Measurements from ENCODE around the gene CES2. TPM values are rescaled to one million over a fixed set of nuclear protein-coding genes. Genes with fewer than 3 reads are reported as not detected.
A peak's percentile ranks its signal among the peaks of the same experiment; 100 is the strongest.
"Not testable (repeated sequence)": the region's sequence is repeated elsewhere in the genome, so short reads cannot be mapped to it uniquely, and the experiment has no call there.

Gene CES2
- total RNA-seq, 1 donor: 42.3 TPM

GRCh38 chr16:66931665-66932064, 3.7 kb upstream of the CES2 start:
- TF ChIP-seq CTCF (IDR thresholded peaks at IDR 0.05; ENCODE audit: extremely low read depth, low read depth, low read length): no peak
- Histone ChIP-seq H3K27me3 (ENCODE audit: insufficient read depth, low read length) (no peaks in the 10 kb centered on the region), H3K27ac (ENCODE audit: low read depth, low read length) (no peak overlapping the region)

GRCh38 chr16:66932076-66932475, 3.2 kb upstream of the CES2 start:
- H3K9me3 ChIP-seq (ENCODE audit: low read depth, low read length): no peaks in the 10 kb centered on the region
- H3K27ac ChIP-seq (ENCODE audit: low read depth, low read length): no peak overlapping the region
- peaks cover 5% of the 10 kb centered on the region for H3K36me3 ChIP-seq (ENCODE audit: insufficient read depth, low read length)
- peak; percentile 31 for DNase-seq (ENCODE audit: insufficient read length, low spot score, missing footprints)
- no peaks in the 10 kb centered on the region for H3K27me3 ChIP-seq (ENCODE audit: insufficient read depth, low read length)
- no peak overlapping the region for H2AFZ ChIP-seq (ENCODE audit: low read length)
- no peak overlapping the region for H3K4me2 ChIP-seq (ENCODE audit: insufficient read depth, low read length)
- peaks cover 43% of the 10 kb centered on the region for H3K79me2 ChIP-seq (ENCODE audit: insufficient read depth, low read length)
- no peak overlapping the region for H3K4me3 ChIP-seq (ENCODE audit: insufficient read depth, low read length)
- no peak for TF ChIP-seq CTCF (IDR thresholded peaks at IDR 0.05; ENCODE audit: extremely low read depth, low read depth, low read length)
- peaks cover 26% of the 10 kb centered on the region for H4K20me1 ChIP-seq (ENCODE audit: insufficient read depth, low read length)
- H3K4me1 ChIP-seq (ENCODE audit: insufficient read depth, low read length): peaks cover 34% of the 10 kb centered on the region

More at GRCh38 chr16:66931665-66932064, 3.7 kb upstream of the CES2 start:
- H3K9me3 ChIP-seq (ENCODE audit: low read depth, low read length): no peaks in the 10 kb centered on the region
- no peak overlapping the region for H3K4me2 ChIP-seq (ENCODE audit: insufficient read depth, low read length)
- H4K20me1 ChIP-seq (ENCODE audit: insufficient read depth, low read length): peaks cover 23% of the 10 kb centered on the region
- peaks cover 5% of the 10 kb centered on the region for H3K36me3 ChIP-seq (ENCODE audit: insufficient read depth, low read length)
- H3K4me1 ChIP-seq (ENCODE audit: insufficient read depth, low read length): peaks cover 37% of the 10 kb centered on the region
- DNase-seq (ENCODE audit: insufficient read length, low spot score, missing footprints): peak; percentile 26
- peaks cover 39% of the 10 kb centered on the region for H3K79me2 ChIP-seq (ENCODE audit: insufficient read depth, low read length)
- no peak overlapping the region for H3K4me3 ChIP-seq (ENCODE audit: insufficient read depth, low read length)
- H2AFZ ChIP-seq (ENCODE audit: low read length): no peak overlapping the region

- TF ChIP-seq CTCF (IDR thresholded peaks at IDR 0.05; ENCODE audit: extremely low read depth, low read depth, low read length): no peak
- peak overlapping the region; percentile 96 for H2AFZ ChIP-seq (ENCODE audit: low read length)
- peak overlapping the region; percentile 90 for H3K4me3 ChIP-seq (ENCODE audit: insufficient read depth, low read length)
- H3K27me3 ChIP-seq (ENCODE audit: insufficient read depth, low read length): no peaks in the 10 kb centered on the region
- H3K4me1 ChIP-seq (ENCODE audit: insufficient read depth, low read length): peaks cover 18% of the 10 kb centered on the region
- peaks cover 57% of the 10 kb centered on the region for H3K79me2 ChIP-seq (ENCODE audit: insufficient read depth, low read length)
- peaks cover 31% of the 10 kb centered on the region for H4K20me1 ChIP-seq (ENCODE audit: insufficient read depth, low read length)
- H3K36me3 ChIP-seq (ENCODE audit: insufficient read depth, low read length): peaks cover 5% of the 10 kb centered on the region
- H3K27ac ChIP-seq (ENCODE audit: low read depth, low read length): peak overlapping the region; percentile 95
- no peak for DNase-seq (ENCODE audit: insufficient read length, low spot score, missing footprints)
- H3K9me3 ChIP-seq (ENCODE audit: low read depth, low read length): no peaks in the 10 kb centered on the region
- H3K4me2 ChIP-seq (ENCODE audit: insufficient read depth, low read length): peak overlapping the region; percentile 82
Measured at GRCh38 chr16:66933776-66934137, 1.6 kb upstream of the CES2 start.

- peak within 1 kb of the TSS; percentile 96 for H2AFZ ChIP-seq (ENCODE audit: low read length)
- peaks cover 10% of the 10 kb centered on the region for H3K36me3 ChIP-seq (ENCODE audit: insufficient read depth, low read length)
- peak within 1 kb of the TSS; percentile 90 for H3K4me3 ChIP-seq (ENCODE audit: insufficient read depth, low read length)
- H3K4me2 ChIP-seq (ENCODE audit: insufficient read depth, low read length): peak within 1 kb of the TSS; percentile 82
- peak within 1 kb of the TSS; percentile 95 for H3K27ac ChIP-seq (ENCODE audit: low read depth, low read length)
- peaks cover 18% of the 10 kb centered on the region for H3K4me1 ChIP-seq (ENCODE audit: insufficient read depth, low read length)
- TF ChIP-seq CTCF (IDR thresholded peaks at IDR 0.05; ENCODE audit: extremely low read depth, low read depth, low read length): no peak
- H3K27me3 ChIP-seq (ENCODE audit: insufficient read depth, low read length): no peaks in the 10 kb centered on the region
- DNase-seq (ENCODE audit: insufficient read length, low spot score, missing footprints): peak; percentile 98
- H3K79me2 ChIP-seq (ENCODE audit: insufficient read depth, low read length): peaks cover 61% of the 10 kb centered on the region
- no peaks in the 10 kb centered on the region for H3K9me3 ChIP-seq (ENCODE audit: low read depth, low read length)
- peaks cover 31% of the 10 kb centered on the region for H4K20me1 ChIP-seq (ENCODE audit: insufficient read depth, low read length)
Measured at GRCh38 chr16:66934138-66934838, 1.0 kb upstream of the CES2 start, which contains the start of gene CIAO2B. Gene CIAO2B (minus strand): TSS chr16:66934402. CDS start chr16:66934364, 38 bp downstream.

- not testable (repeated sequence) for H3K27me3 ChIP-seq (ENCODE audit: insufficient read depth, low read length); H3K9me3 ChIP-seq (ENCODE audit: low read depth, low read length); DNase-seq (ENCODE audit: insufficient read length, low spot score, missing footprints)
- peak overlapping the region; percentile 90 for H3K4me3 ChIP-seq (ENCODE audit: insufficient read depth, low read length)
- H4K20me1 ChIP-seq (ENCODE audit: insufficient read depth, low read length): peaks cover 31% of the 10 kb centered on the region
- H3K79me2 ChIP-seq (ENCODE audit: insufficient read depth, low read length): peaks cover 61% of the 10 kb centered on the region
- peaks cover 18% of the 10 kb centered on the region for H3K4me1 ChIP-seq (ENCODE audit: insufficient read depth, low read length)
- peak overlapping the region; percentile 96 for H2AFZ ChIP-seq (ENCODE audit: low read length)
- H3K36me3 ChIP-seq (ENCODE audit: insufficient read depth, low read length): peaks cover 15% of the 10 kb centered on the region
- peak overlapping the region; percentile 82 for H3K4me2 ChIP-seq (ENCODE audit: insufficient read depth, low read length)
- H3K27ac ChIP-seq (ENCODE audit: low read depth, low read length): peak overlapping the region; percentile 95
Measured at GRCh38 chr16:66934839-66935313, 440 bp upstream of the CES2 start.

Measured in osteoblast (primary cell).